Gastrocnemius medialis (tissue), 4 donors: ENCODE data around the gene ZFHX2.

Experiments
- CTCF ChIP-seq, 5 experiments: fragments of 450-650 bp in 3 of 5; fragments of 200-600 bp in 2 of 5; sonication (generic) in 2 of 5; IDR thresholded peaks in 4 of 5; conservative IDR thresholded peaks in 1 of 5; 1 replicate in 4 of 5; 2 replicates in 1 of 5; pipeline ENCODE4 v1.5.1; 2016 to 2019; ENCODE audit warnings: antibody characterized with exemption in 5 of 5, mild to moderate bottlenecking in 3 of 5, moderate library complexity in 3 of 5
- POLR2A ChIP-seq, 2 donors: fragments of 450-650 bp; IDR thresholded peaks; one replicate each; pipeline ENCODE4 v1.6.1; 2017; ENCODE audit warnings: antibody characterized with exemption in 2 of 2, mild to moderate bottlenecking in 2 of 2, moderate library complexity in 2 of 2

- TF ChIP-seq CTCF (IDR thresholded peaks at IDR 0.05 in 4 of 5, conservative IDR thresholded peaks at IDR 0.05 in 1 of 5) (no peak), POLR2A (IDR thresholded peaks at IDR 0.05) (no peak)
These were observed 5.7 kb downstream of the ZFHX2 start for GRCh38 chr14:23545740-23546365.
